ENCODE results near the gene HOXC6.

The HOXC6 gene

DNA sequence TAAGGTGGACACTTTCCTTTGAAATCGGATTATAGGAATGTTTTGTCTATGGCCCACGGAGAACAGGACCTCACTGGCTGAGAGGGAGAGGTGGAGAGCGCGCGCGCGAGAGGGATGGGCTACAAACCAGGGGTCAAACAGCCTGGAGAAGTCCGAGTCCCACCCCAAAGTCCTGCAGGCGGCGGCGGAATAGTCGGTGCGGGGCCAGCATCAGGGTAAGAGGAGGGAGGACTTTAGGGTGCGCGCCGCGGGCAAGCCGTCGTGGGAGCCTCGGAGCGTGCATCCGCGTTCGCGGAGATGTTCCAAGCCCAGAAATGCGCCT, 22.7 kb upstream of the HOXC6 start:
- no peak overlapping the region for H3K4me3 Mint-ChIP-seq
- H3K9me3 Mint-ChIP-seq, result no peaks in the 10 kb centered on the region
- no peaks in the 10 kb centered on the region for H3K36me3 Mint-ChIP-seq
- H3K27ac Mint-ChIP-seq, result peak overlapping the region; percentile 17
- peaks cover 29% of the 10 kb centered on the region for H3K4me1 Mint-ChIP-seq
- H3K27me3 Mint-ChIP-seq, result peaks cover 78% of the 10 kb centered on the region

GRCh38 chr12:54005853-54006558, 22.2 kb upstream of the HOXC6 start:
- Mint-ChIP-seq H3K27me3 (peaks cover 79% of the 10 kb centered on the region), H3K9me3 (no peaks in the 10 kb centered on the region), H3K36me3 (no peaks in the 10 kb centered on the region), H3K4me1 (peaks cover 31% of the 10 kb centered on the region), H3K27ac (no peak overlapping the region), H3K4me3 (peak overlapping the region; percentile 88)

DNA sequence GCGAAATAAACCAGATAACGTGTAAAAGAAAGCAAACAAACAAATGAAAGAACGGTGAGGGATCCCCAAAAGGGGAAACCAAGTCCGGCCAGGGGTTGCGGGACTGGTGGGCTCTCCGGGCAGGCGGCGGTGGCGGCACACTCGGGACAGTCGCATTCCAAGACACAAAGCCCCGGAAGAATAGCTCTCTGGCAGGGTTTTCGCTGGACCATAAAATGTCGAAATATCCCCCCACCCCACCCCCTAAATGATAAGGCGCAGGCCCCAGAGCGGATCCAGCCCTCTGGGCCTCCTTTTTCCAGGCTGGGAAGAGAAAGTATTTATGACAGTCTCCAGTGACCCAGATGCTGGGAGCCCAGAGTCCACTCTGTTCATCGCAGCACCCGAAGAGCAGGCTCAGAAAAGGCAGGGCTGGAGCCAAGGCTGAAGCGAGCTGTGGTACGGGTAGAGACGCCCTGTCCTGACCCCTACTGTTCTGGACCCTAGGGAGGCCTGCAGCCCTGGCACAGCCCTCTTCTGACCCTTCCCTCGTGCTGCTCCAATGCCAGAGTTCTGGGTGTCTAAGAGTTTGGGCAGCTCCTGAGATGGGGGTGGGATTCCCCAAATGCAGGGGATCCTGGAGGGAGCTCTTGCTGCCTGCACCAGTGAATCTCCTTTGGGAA, 21.6 kb upstream of the HOXC6 start:
- Mint-ChIP-seq H3K36me3 (no peaks in the 10 kb centered on the region), H3K4me3 (peak overlapping the region; percentile 88), H3K4me1 (peaks cover 37% of the 10 kb centered on the region), H3K27me3 (peaks cover 78% of the 10 kb centered on the region), H3K27ac (no peak overlapping the region), H3K9me3 (no peaks in the 10 kb centered on the region)

GRCh38 chr12:54007538-54008259, 20.5 kb upstream of the HOXC6 start:
- Mint-ChIP-seq H3K27ac (no peak overlapping the region), H3K36me3 (no peaks in the 10 kb centered on the region), H3K27me3 (peaks cover 76% of the 10 kb centered on the region), H3K4me3 (no peak overlapping the region), H3K9me3 (no peaks in the 10 kb centered on the region), H3K4me1 (peaks cover 39% of the 10 kb centered on the region)

- peaks cover 39% of the 10 kb centered on the region for H3K4me1 Mint-ChIP-seq
- no peak overlapping the region for H3K27ac Mint-ChIP-seq
- H3K27me3 Mint-ChIP-seq, result peaks cover 76% of the 10 kb centered on the region
- no peaks in the 10 kb centered on the region for H3K36me3 Mint-ChIP-seq
- H3K9me3 Mint-ChIP-seq, result no peaks in the 10 kb centered on the region
- peak overlapping the region; percentile 26 for H3K4me3 Mint-ChIP-seq
Observed at GRCh38 chr12:54008260-54008552, 20.0 kb upstream of the HOXC6 start.

- Mint-ChIP-seq H3K27me3 (peaks cover 70% of the 10 kb centered on the region), H3K27ac (peak overlapping the region; percentile 51), H3K4me1 (peaks cover 39% of the 10 kb centered on the region), H3K4me3 (peak overlapping the region; percentile 80), H3K36me3 (no peaks in the 10 kb centered on the region), H3K9me3 (no peaks in the 10 kb centered on the region)
Observed at GRCh38 chr12:54009171-54010052, 18.8 kb upstream of the HOXC6 start.

- H3K4me1 Mint-ChIP-seq, result peaks cover 46% of the 10 kb centered on the region
- H3K36me3 Mint-ChIP-seq, result no peaks in the 10 kb centered on the region
- H3K27ac Mint-ChIP-seq, result no peak overlapping the region
- H3K4me3 Mint-ChIP-seq, result peak overlapping the region; percentile 53
- no peaks in the 10 kb centered on the region for H3K9me3 Mint-ChIP-seq
- peaks cover 73% of the 10 kb centered on the region for H3K27me3 Mint-ChIP-seq
Observed at GRCh38 chr12:54010053-54010971, 17.9 kb upstream of the HOXC6 start.

DNA sequence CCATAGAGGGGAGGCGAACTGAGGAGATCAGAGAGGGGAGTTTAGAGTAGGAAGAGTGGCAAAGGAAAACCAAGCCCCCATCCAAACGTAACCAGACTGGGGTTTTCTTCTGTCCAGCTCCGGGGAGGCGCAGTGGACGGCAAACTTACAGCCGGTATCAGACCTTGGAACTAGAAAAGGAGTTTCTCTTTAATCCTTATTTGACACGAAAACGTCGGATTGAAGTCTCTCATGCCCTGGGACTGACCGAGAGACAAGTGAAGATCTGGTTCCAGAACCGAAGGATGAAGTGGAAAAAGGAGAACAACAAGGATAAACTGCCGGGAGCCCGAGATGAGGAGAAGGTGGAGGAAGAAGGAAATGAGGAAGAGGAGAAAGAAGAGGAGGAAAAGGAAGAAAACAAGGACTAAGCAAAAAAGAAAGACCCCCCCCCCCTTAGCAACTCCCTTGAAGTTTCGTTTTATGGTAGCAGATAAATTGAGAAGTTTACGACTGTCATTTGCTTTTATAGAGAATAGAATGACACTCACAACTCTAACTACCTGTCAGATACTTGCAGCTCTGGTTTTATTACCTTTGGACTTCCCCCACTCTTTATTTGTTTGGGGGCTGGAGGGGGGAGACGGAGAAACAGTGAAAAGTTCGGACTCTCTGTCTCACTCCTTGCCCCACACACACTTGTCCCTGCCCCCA, 17.1 kb upstream of the HOXC6 start:
- Mint-ChIP-seq H3K27me3 (peaks cover 70% of the 10 kb centered on the region), H3K36me3 (no peaks in the 10 kb centered on the region), H3K9me3 (no peaks in the 10 kb centered on the region), H3K4me3 (peak overlapping the region; percentile 15), H3K4me1 (peaks cover 38% of the 10 kb centered on the region), H3K27ac (no peak overlapping the region)

GRCh38 chr12:54011665-54012532, 16.3 kb upstream of the HOXC6 start:
- no peak overlapping the region for H3K4me3 Mint-ChIP-seq
- H3K36me3 Mint-ChIP-seq, result no peaks in the 10 kb centered on the region
- peaks cover 64% of the 10 kb centered on the region for H3K27me3 Mint-ChIP-seq
- H3K4me1 Mint-ChIP-seq, result peaks cover 35% of the 10 kb centered on the region
- no peaks in the 10 kb centered on the region for H3K9me3 Mint-ChIP-seq
- H3K27ac Mint-ChIP-seq, result peak overlapping the region; percentile 76

DNA sequence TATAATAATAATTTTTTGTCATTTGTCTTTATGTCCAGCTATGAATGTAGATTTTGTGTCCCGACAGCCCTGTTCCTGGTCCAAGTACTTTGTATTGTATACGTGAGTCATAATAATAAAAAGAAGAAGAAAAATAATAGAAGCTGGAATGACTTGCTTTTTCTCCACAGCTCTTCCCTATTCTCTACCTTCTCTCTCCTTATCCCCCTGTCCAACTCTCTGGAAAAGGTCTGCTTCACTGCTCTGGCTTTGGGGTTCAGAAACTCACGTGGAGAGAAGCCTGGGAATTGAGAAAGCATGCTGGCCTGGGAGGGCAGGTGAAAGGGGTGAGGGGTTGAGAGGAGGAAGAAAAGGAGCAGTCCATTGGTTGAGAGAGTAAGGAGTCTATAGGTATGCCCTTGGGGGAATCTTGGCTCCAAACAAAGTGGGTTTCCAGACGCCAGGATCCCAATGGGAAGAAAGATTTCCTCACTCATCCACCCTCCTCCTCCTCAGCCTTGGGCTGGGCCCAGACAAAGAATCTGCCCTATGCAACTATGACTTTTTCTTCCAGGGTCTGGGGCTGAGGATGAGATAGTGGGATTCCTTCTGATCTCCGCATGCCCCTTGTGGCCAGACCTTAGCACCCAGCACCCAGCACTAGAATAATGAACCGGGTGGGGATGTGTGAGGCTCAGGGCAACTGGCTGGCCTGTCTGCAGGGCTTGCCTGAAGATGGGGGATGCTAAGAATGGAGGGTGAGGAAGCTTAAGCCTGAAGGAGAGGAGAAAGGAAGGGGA, 15.4 kb upstream of the HOXC6 start:
- Mint-ChIP-seq H3K4me3 (no peak overlapping the region), H3K4me1 (peaks cover 38% of the 10 kb centered on the region), H3K36me3 (no peaks in the 10 kb centered on the region), H3K27me3 (peaks cover 62% of the 10 kb centered on the region), H3K27ac (no peak overlapping the region), H3K9me3 (no peaks in the 10 kb centered on the region)

DNA sequence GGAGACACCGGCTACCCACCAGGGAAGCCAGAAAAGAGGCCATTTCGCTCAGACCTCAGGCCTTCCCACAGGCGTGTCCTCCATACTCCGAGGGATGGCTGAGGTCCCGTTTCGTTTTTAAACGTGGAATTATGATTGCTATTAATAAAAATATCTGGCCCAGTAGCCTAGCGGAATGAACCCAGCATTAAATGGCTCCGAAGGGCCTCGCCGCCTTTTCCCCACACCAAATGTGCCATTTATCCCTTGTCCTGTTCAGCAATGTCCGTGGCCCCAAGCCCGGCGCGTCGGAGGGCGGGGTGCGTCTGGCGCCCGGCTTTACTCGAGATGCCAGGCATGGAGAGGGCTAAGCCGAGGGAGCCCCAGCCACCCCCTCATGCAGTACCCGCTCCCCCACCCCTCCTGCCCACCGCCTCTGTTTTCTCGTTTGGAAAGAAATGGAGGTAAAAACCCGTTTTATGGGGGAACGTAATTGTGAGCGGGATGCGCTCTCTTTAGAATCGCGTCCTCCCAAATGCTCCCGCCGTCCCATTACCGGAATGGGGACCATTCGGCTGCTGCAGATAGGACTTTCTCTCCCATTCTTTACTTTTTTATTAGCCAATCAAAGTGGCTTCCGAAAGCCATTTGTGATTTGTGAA, 13.7 kb upstream of the HOXC6 start:
- Mint-ChIP-seq H3K27me3 (peaks cover 57% of the 10 kb centered on the region), H3K4me1 (peaks cover 37% of the 10 kb centered on the region), H3K36me3 (no peaks in the 10 kb centered on the region), H3K9me3 (no peaks in the 10 kb centered on the region), H3K27ac (no peak overlapping the region), H3K4me3 (no peak overlapping the region)

GRCh38 chr12:54015018-54015931, 13.0 kb upstream of the HOXC6 start:
- H3K36me3 Mint-ChIP-seq, result peaks cover 1% of the 10 kb centered on the region
- H3K9me3 Mint-ChIP-seq, result no peaks in the 10 kb centered on the region
- H3K4me3 Mint-ChIP-seq, result no peak overlapping the region
- H3K4me1 Mint-ChIP-seq, result peaks cover 36% of the 10 kb centered on the region
- H3K27ac Mint-ChIP-seq, result no peak overlapping the region
- peaks cover 57% of the 10 kb centered on the region for H3K27me3 Mint-ChIP-seq
